Bronchial epithelial cell (primary cell): ENCODE measurements around the gene PRSS12. TPM values are rescaled to one million over a fixed set of nuclear protein-coding genes. Genes with fewer than 3 reads are reported as not detected.

Experiments used
- DNase-seq: peaks from one replicate; pipeline ENCODE4 v3.0.0-alpha.2; 2010; ENCODE audit warnings: low read depth
- FAIRE-seq: peaks from 2 replicates; lab custom pipeline; 2011; peaks lifted over from hg19 to GRCh38; lab: Jason Lieb, UNC
- H3K27me3 ChIP-seq: 2 replicates; pipeline ENCODE4 v1.5.1; 2011; ENCODE audit warnings: low read length; ENCODE audit not compliant: control insufficient read depth, insufficient read depth
- H3K36me3 ChIP-seq: 2 replicates; pipeline ENCODE4 v1.5.1; 2011; ENCODE audit warnings: low read length; ENCODE audit not compliant: control insufficient read depth, insufficient read depth
- H3K4me3 ChIP-seq: 2 replicates; pipeline ENCODE4 v1.5.1; 2011; ENCODE audit warnings: mild to moderate bottlenecking, low read depth, low read length, control low read depth
- CTCF ChIP-seq: IDR thresholded peaks from 2 replicates; pipeline ENCODE4 v1.5.1; 2011; ENCODE audit warnings: mild to moderate bottlenecking, moderate library complexity, low read length, control low read depth, inconsistent platforms; ENCODE audit not compliant: insufficient read depth, severe bottlenecking
- total RNA-seq: library from RNA; depleted of rRNA; stranded (reverse); fragments of >200 nt; gene quantifications from 2 replicates; pipeline ENCODE4 v1.2.1, GENCODE V29; 2014

The PRSS12 gene
- total RNA-seq, 1 donor from 2014 or later, result 24.2 TPM

- TF ChIP-seq CTCF, result no peak
- no peak for FAIRE-seq
Observed at GRCh38 chr4:118363166-118363565, 10.4 kb upstream of the PRSS12 start.

DNA sequence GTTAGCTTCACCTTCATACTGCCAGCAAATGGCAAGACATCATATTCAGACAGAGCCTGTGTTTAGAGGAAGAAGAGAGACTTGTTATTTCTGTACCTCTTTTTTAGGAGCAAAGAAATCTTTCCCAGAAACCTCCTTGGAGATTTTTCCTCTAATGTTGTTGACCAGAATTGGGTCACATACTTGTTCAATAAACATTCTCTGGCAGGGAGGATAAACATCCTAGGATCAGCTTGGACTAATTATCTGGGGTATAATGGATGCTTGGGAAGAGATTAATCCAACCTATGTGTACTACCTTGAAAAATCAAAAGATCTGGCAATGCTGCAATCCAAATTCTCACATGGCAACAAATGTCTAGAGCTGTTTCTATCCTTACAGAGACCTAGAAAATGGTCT is 8.4 kb upstream of the PRSS12 start:
- no peak for TF ChIP-seq CTCF
- Histone ChIP-seq H3K36me3 (no peaks in the 10 kb centered on the region), H3K27me3 (no peaks in the 10 kb centered on the region), H3K4me3 (no peak overlapping the region)
- FAIRE-seq (no peak), DNase-seq (no peak)

More at GRCh38 chr4:118363166-118363565, 10.4 kb upstream of the PRSS12 start:
- Histone ChIP-seq H3K27me3 (no peaks in the 10 kb centered on the region), H3K36me3 (no peaks in the 10 kb centered on the region), H3K4me3 (no peak overlapping the region)
- no peak for DNase-seq

DNA sequence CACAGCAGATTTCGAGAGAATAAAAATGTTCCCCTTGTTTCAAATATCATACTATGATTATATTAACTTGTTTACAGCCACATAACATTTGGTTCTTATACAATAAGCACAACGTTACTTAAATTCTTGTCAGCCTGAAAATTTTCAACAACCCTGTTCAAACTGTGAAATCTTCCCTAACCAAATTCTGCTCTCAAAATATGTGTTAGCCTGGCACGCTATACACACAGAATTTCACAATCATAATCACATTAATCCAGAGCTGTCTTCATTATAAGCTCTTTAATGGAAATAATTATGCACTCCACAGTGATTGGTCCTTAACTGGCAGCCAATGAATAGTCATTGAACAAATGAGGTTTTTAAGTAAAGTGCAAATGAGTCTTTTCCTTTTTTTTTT is 7.3 kb upstream of the PRSS12 start:
- no peak for TF ChIP-seq CTCF
- Histone ChIP-seq H3K4me3 (no peak overlapping the region), H3K27me3 (no peaks in the 10 kb centered on the region), H3K36me3 (no peaks in the 10 kb centered on the region)
- DNase-seq, result no peak
- no peak for FAIRE-seq

DNA sequence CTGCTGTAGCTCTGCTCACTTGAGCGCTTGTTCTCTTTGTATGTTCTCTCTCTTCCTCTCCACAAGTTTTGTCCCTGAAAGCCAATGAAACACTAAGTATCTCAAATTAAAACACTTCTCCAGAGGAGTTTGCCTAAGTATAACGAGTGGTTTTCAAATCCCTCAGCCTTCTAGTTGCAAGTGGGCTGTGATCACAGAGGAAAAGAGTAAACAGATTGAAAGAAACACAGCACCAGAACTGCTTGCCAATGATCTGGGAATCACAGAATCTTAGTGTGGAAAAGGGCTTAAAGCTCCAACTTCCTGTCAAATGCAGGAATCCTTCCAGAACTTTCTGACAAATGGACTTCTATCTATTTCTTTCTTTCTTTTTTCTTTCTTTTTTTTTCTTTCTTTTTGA is 4.8 kb upstream of the PRSS12 start:
- no peak overlapping the region for H3K4me3 ChIP-seq
- no peak for TF ChIP-seq CTCF
- no peaks in the 10 kb centered on the region for H3K27me3 ChIP-seq
- no peak for FAIRE-seq
- DNase-seq, result no peak
- no peaks in the 10 kb centered on the region for H3K36me3 ChIP-seq

DNA sequence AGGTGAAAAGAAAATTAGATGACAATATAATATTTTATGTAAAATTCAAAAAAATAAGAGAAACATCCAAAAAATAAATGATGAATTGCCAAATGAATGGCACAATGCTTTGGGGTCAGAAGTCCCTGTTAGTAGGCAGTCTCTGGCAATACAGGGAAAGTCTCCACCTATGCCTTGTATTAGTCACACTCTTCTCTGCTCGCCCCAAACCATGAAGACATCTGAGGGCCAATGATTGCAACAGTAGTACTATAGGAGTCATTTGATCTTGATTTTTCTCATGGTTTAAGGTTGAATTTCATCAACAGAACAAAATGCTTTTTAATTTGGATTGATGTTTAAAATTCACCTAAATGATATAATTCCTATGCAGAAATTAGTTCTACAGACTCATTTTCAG is 3.9 kb upstream of the PRSS12 start:
- Histone ChIP-seq H3K36me3 (no peaks in the 10 kb centered on the region), H3K27me3 (no peaks in the 10 kb centered on the region), H3K4me3 (no peak overlapping the region)
- TF ChIP-seq CTCF, result no peak
- DNase-seq (peak; percentile 62), FAIRE-seq (no peak)

- no peak for DNase-seq
- no peak for TF ChIP-seq CTCF
- Histone ChIP-seq H3K27me3 (no peaks in the 10 kb centered on the region), H3K4me3 (no peak overlapping the region), H3K36me3 (no peaks in the 10 kb centered on the region)
- FAIRE-seq, result no peak
Observed at GRCh38 chr4:118356111-118356510, 3.3 kb upstream of the PRSS12 start.
